ENCODE measurements around the gene KLC3.

Gene KLC3

GRCh38 chr19:45356760-45357444 lies 16.4 kb downstream of the KLC3 start:
- peaks cover 11% of the 10 kb centered on the region; the same call in 1 of the 2 replicates for H3K36me3 ChIP-seq (ENCODE audit: insufficient read depth, low read length)
- no peak overlapping the region for H3K4me3 ChIP-seq (ENCODE audit: low read length, poor library complexity, severe bottlenecking)
- H3K4me1 ChIP-seq (ENCODE audit: insufficient read depth, low read length, poor library complexity, severe bottlenecking) = no peaks in the 10 kb centered on the region
- no peaks in the 10 kb centered on the region for H4K20me1 ChIP-seq (ENCODE audit: insufficient read depth, low read length, poor library complexity, severe bottlenecking)
- no peaks in the 10 kb centered on the region for H3K79me2 ChIP-seq (ENCODE audit: insufficient read depth, low read length)
- TF ChIP-seq CTCF (conservative IDR thresholded peaks at IDR 0.05; ENCODE audit: low read length) (no peak), EZH2phosphoT487 (IDR thresholded peaks at IDR 0.05; ENCODE audit: borderline replicate concordance) (no peak)
- H2AFZ ChIP-seq (ENCODE audit: low read length) = no peak overlapping the region
- no peaks in the 10 kb centered on the region for H3K9me2 ChIP-seq (replicated peaks; ENCODE audit: low read depth, low read length)
- H3K9me3 ChIP-seq (ENCODE audit: insufficient read depth, low read depth, low read length) = no peaks in the 10 kb centered on the region
- no peak overlapping the region for H3K4me2 ChIP-seq (ENCODE audit: low read depth, low read length, poor library complexity, severe bottlenecking)
- H3F3A ChIP-seq (ENCODE audit: low read depth) = no peaks in the 10 kb centered on the region
- no peak overlapping the region for H3K9ac ChIP-seq (ENCODE audit: low read depth, low read length, poor library complexity, severe bottlenecking)
- no peaks in the 10 kb centered on the region for H3K27me3 ChIP-seq (ENCODE audit: insufficient read depth, low read length, poor library complexity, severe bottlenecking)

- H4K20me1 ChIP-seq (ENCODE audit: insufficient read depth, low read length, poor library complexity, severe bottlenecking) = no peaks in the 10 kb centered on the region
- no peak overlapping the region for H3K4me3 ChIP-seq (ENCODE audit: low read length, poor library complexity, severe bottlenecking)
- no peaks in the 10 kb centered on the region for H3K27me3 ChIP-seq (ENCODE audit: insufficient read depth, low read length, poor library complexity, severe bottlenecking)
- H2AFZ ChIP-seq (ENCODE audit: low read length) = no peak overlapping the region
- H3K9ac ChIP-seq (ENCODE audit: low read depth, low read length, poor library complexity, severe bottlenecking) = no peak overlapping the region
- H3K36me3 ChIP-seq (ENCODE audit: insufficient read depth, low read length) = peaks cover 11% of the 10 kb centered on the region; the same call in 1 of the 2 replicates
- no peaks in the 10 kb centered on the region for H3K9me3 ChIP-seq (ENCODE audit: insufficient read depth, low read depth, low read length)
- H3K4me1 ChIP-seq (ENCODE audit: insufficient read depth, low read length, poor library complexity, severe bottlenecking) = no peaks in the 10 kb centered on the region
- H3F3A ChIP-seq (ENCODE audit: low read depth) = no peaks in the 10 kb centered on the region
- H3K79me2 ChIP-seq (ENCODE audit: insufficient read depth, low read length) = no peaks in the 10 kb centered on the region
- TF ChIP-seq EZH2phosphoT487 (IDR thresholded peaks at IDR 0.05; ENCODE audit: borderline replicate concordance) (no peak), CTCF (conservative IDR thresholded peaks at IDR 0.05; ENCODE audit: low read length) (no peak)
- no peak overlapping the region for H3K4me2 ChIP-seq (ENCODE audit: low read depth, low read length, poor library complexity, severe bottlenecking)
- no peaks in the 10 kb centered on the region for H3K9me2 ChIP-seq (replicated peaks; ENCODE audit: low read depth, low read length)
Observed at GRCh38 chr19:45357445-45357783, 16.9 kb downstream of the KLC3 start.

GRCh38 chr19:45358213-45358792 lies 17.8 kb downstream of the KLC3 start:
- Histone ChIP-seq H3K4me3 (ENCODE audit: low read length, poor library complexity, severe bottlenecking) (no peak overlapping the region), H2AFZ (ENCODE audit: low read length) (no peak overlapping the region), H3F3A (ENCODE audit: low read depth) (no peaks in the 10 kb centered on the region), H3K9me3 (ENCODE audit: insufficient read depth, low read depth, low read length) (no peaks in the 10 kb centered on the region), H3K9ac (ENCODE audit: low read depth, low read length, poor library complexity, severe bottlenecking) (no peak overlapping the region), H3K9me2 (replicated peaks; ENCODE audit: low read depth, low read length) (no peaks in the 10 kb centered on the region), H3K27me3 (ENCODE audit: insufficient read depth, low read length, poor library complexity, severe bottlenecking) (no peaks in the 10 kb centered on the region), H3K4me1 (ENCODE audit: insufficient read depth, low read length, poor library complexity, severe bottlenecking) (no peaks in the 10 kb centered on the region), H3K4me2 (ENCODE audit: low read depth, low read length, poor library complexity, severe bottlenecking) (no peak overlapping the region), H3K79me2 (ENCODE audit: insufficient read depth, low read length) (no peaks in the 10 kb centered on the region), H3K36me3 (ENCODE audit: insufficient read depth, low read length) (peaks cover 11% of the 10 kb centered on the region; the same call in 1 of the 2 replicates), H4K20me1 (ENCODE audit: insufficient read depth, low read length, poor library complexity, severe bottlenecking) (no peaks in the 10 kb centered on the region)
- TF ChIP-seq EZH2phosphoT487 (IDR thresholded peaks at IDR 0.05; ENCODE audit: borderline replicate concordance) (no peak), CTCF (conservative IDR thresholded peaks at IDR 0.05; ENCODE audit: low read length) (no peak)

Measured in Loucy (cell line).